Measurements from ENCODE around the gene PPP6R1.

PPP6R1 gene

GRCh38 chr19:55276720-55277430 is 18.1 kb upstream of the PPP6R1 start:
- in situ Hi-C loops (cut with MboI; ENCODE audit: low sequenced_read_pairs, unreplicated experiment), result no loop called here
- no peak for TF ChIP-seq CTCF (IDR thresholded peaks at IDR 0.05; ENCODE audit: borderline replicate concordance, control extremely low read depth, extremely low read depth, insufficient read depth, missing control alignments)
- peak; percentile 31 for DNase-seq (ENCODE audit: low spot score)

GRCh38 chr19:55275851-55276719 is 17.3 kb upstream of the PPP6R1 start:
- DNase-seq (ENCODE audit: low spot score), result peak; percentile 73
- in situ Hi-C loops (cut with MboI; ENCODE audit: low sequenced_read_pairs, unreplicated experiment), result no loop called here
- TF ChIP-seq CTCF (IDR thresholded peaks at IDR 0.05; ENCODE audit: borderline replicate concordance, control extremely low read depth, extremely low read depth, insufficient read depth, missing control alignments), result no peak

- no peak for TF ChIP-seq CTCF (IDR thresholded peaks at IDR 0.05; ENCODE audit: borderline replicate concordance, control extremely low read depth, extremely low read depth, insufficient read depth, missing control alignments)
These were observed 15.3 kb upstream of the PPP6R1 start for GRCh38 chr19:55273978-55274707.

GRCh38 chr19:55272142-55272541 is 13.3 kb upstream of the PPP6R1 start:
- no peak for TF ChIP-seq CTCF (IDR thresholded peaks at IDR 0.05; ENCODE audit: borderline replicate concordance, control extremely low read depth, extremely low read depth, insufficient read depth, missing control alignments)
- in situ Hi-C loops (cut with MboI; ENCODE audit: low sequenced_read_pairs, unreplicated experiment), result no loop called here
- no peak for DNase-seq (ENCODE audit: low spot score)

More at GRCh38 chr19:55273978-55274707, 15.3 kb upstream of the PPP6R1 start:
- DNase-seq (ENCODE audit: low spot score), result no peak
- in situ Hi-C loops (cut with MboI; ENCODE audit: low sequenced_read_pairs, unreplicated experiment), result no loop called here

- no peak for DNase-seq (ENCODE audit: low spot score)
- TF ChIP-seq CTCF (IDR thresholded peaks at IDR 0.05; ENCODE audit: borderline replicate concordance, control extremely low read depth, extremely low read depth, insufficient read depth, missing control alignments), result no peak
- in situ Hi-C loops (cut with MboI; ENCODE audit: low sequenced_read_pairs, unreplicated experiment), result no loop called here
These were observed 11.5 kb upstream of the PPP6R1 start for GRCh38 chr19:55270172-55270942.

- in situ Hi-C loops (cut with MboI; ENCODE audit: low sequenced_read_pairs, unreplicated experiment), result no loop called here
- TF ChIP-seq CTCF (IDR thresholded peaks at IDR 0.05; ENCODE audit: borderline replicate concordance, control extremely low read depth, extremely low read depth, insufficient read depth, missing control alignments), result no peak
- no peak for DNase-seq (ENCODE audit: low spot score)
These were observed 10.5 kb upstream of the PPP6R1 start for GRCh38 chr19:55269299-55269698.
